CD4-positive, alpha-beta T cell treated with Interleukin-15 for 4 hours (primary cell): ENCODE data around the gene GRPEL1.
"Not testable (repeated sequence)": the region's sequence is repeated elsewhere in the genome, so short reads cannot be mapped to it uniquely, and the experiment has no call there.

Experiments used
- DNase-seq: peaks from one replicate; pipeline ENCODE4 v3.0.0-alpha.2; 2020; ENCODE audit warnings: low spot score

GRPEL1 gene

DNA sequence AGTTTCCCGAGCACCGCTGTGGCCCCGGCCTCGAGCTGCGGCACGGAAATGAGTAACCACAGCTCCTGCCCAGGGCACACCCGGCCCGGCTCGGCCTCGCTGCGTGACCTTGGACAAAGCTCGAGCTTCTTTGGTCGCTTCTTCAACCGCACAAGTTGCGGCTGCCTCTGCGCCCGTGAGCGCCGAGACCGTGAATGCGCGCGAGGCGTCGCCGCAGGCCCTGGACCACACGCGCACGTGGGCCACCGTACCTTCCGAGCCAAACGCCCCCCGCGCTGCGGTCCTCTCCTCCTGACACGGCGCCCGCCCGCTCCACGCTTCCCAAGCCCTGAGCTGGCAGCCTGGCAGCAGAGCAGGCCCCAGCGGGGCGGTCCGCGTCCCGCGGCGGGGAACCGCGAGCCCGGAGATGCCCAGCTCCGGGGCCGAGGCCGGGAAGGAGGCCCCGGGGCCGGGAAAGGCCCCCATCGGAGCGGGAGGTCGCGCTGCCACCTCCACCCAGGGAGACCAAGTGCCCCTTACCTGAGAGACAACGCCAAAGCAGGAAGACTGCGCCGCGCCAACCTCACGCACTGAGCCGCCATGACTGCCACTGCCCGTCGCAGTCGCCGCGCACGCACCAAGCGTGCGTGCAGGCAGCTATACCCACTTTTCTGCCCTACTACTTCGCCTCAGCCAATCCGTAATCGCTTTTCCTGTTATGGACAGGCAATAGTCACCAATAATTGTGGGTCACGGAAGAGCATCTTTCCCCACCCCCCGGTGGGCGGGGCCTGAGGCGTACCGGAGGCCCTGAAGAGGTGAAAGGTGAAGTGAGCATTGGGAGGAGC, at the start of gene GRPEL1:
TSS of gene GRPEL1 (minus strand) at position 613 of the 827 bp plus-strand sequence. CDS start at position 581, 32 bp downstream.
- DNase-seq, result peak; percentile 100

DNA sequence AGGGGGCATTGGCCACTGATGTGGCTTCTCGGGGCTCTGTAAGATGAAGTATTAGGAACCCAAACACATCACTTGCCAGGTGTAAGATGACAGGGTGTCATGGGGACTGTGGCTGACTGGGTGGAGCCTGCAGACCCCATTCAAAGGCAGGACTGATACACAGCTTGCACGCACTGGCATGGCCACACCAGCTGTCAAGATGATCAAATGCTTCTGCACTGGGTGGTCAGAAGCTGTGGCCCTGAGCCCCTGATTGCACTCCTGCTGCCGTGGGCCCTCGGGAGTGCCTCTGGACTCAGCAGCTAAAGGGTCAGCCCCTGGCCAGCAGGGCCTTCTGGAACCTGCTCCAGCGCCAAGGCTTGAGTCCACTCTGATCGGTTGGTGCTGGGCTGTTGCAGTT, 48.8 kb upstream of the GRPEL1 start:
- no peak for DNase-seq

DNA sequence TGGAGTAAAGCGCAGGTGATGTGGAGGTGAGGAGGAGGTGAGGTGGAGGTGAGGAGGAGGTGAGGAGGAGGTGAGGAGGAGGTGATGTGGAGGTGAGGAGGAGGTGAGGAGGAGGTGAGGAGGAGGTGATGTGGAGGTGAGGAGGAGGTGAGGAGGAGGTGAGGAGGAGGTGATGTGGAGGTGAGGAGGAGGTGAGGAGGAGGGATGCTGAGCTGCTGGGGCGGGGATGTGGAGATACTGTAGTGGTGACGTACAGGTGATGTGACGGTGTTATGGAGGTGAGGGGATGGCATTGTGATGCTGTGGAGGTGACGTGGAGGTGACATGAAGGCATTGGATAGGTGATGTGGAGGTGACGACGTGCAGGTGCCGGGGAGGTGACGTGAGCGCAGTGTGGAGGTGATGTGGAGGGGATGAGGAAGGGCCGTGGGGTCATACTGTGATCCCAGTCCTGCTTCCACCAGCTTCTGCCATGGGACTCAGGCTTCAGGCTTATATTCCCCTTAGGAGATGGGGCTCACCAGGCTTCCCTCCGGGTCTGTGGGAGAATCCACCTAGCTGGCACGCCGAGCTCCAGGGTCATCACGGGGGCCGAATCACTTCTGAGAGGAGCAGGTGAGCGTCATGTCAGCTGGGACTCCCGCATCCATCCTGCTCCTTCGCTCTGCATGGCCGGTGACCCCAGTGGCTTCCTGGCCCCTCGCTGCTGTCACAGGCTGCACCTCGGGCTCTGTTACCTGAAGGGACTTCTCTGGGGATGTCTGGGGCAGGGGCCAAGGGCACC, 47.9 kb upstream of the GRPEL1 start:
- DNase-seq, result no peak

DNA sequence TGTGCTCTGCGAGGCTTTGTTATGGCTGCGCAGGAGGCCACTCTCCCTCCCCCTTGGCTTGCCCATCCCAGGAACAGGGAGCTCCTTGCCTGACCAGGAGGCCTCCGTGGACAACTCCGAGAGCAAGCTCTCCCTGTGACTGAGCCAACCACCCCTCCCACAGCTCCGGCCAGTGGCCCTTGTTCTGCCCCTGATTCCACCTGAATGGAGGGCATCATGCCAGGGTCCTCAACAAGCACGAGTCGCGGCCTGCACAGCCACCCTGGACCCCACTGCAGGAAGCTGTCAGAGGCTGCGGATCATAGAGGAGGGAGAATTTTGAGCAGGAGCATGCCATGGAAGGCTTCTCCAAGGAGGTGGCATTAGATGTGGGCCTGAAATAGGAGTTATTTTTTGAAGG, 44.8 kb upstream of the GRPEL1 start:
- no peak for DNase-seq

DNA sequence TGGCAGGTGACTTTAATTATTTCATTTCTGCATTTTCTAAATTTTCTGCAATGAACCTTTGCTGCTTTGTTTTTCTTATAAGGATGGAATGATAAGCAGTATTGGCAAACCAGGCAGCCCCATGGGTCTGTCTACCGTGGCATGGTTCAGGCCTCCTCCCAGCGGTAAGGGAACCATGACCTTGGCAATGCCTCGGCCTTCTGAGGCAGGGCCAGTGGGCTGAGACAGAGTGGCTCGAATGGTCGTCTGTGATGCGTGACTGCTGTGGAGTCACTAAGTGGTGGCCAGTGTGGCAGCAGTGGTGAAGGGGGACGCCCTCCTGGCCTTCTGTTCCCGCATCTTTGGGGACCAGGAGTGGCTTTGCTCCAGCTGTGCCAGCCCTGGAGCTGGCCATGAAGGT, 43.6 kb upstream of the GRPEL1 start:
- no peak for DNase-seq

DNA sequence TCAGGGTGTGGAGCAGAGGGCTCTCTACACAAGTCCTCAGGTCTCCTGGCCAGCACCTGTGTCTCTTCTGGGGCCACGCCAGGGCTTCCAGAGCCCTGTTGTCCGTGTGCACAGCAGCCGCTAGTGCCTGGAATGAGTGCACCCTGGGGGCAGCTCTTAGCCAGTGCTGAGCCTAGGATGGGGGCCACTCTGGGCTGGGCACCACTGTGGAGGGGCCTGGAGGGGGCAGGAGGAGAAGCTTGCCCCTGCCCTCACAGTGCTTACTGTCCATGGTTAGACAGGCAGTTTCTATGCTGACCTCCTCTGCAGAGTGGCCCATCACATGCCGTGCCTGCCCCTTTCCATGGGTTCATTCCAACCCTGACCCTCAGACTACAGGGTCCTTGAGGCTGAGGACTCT, 42.7 kb upstream of the GRPEL1 start:
- no peak for DNase-seq

DNA sequence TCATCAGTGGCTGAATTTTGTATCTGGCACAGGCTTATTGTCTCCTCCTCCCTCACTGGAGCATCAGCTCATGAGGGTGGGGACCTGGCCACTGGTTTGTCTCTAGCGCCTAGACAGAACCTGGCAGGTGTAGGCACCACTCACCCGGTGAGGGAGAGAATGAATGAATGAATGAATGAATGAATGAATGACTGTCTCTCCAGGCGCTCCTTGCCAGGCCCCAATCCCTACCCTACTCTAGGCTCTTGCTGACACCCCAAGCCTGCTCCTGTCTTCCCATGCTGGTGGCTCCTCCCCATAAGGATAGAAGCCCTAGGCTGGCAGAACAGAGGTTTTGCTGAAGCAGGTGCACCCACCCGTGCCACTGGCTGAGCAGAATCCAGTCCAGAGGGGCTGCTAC, 41.3 kb upstream of the GRPEL1 start:
- no peak for DNase-seq

DNA sequence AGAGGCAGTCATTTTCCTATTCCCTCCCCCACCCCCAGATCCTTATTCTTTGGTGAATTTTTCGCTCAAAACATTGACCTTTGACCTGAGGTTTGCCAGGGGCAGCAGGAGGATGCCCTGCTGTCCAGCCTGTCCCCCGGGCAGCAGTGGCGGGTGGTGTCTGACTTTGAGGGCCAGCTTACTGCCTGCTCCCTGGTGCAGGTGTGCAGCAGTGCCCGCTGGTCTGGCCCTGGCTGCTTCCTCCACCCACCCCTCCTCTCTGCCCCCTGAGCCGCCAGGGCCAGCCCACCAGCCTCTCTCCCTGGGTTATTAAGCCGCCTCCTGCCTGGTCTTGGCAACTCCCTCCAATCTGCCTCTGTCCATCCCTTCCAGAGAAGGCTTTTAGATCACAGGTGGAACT, 40.8 kb upstream of the GRPEL1 start:
- no peak for DNase-seq

DNA sequence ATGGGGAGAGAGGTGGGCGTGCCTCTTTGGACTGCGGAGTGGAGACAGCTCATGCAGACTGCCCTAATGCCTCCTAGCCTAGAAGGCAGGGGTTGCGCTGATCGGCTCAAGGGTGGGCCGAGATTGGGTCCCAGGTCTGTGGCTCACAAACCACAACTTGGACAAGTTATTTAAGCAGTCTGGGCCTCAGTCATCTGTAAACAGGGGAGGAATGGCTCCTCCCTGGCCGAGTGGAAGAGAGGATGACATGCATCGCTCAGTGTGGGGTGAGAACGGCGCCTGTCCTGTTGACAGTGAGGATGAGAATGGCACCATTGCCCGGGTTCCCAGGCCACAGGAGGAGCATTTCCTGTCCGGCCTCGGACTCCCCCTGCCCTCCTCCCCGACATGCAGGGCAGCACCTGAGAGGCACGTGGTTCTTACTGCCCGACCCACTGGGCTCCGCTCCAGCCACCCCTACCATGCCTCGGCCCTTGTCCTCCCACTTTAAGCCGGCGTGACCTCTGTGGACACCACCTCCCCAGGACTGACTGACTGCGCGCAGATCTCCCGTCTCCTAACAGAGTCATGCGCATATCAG, 40.3 kb upstream of the GRPEL1 start:
- DNase-seq, result no peak

DNA sequence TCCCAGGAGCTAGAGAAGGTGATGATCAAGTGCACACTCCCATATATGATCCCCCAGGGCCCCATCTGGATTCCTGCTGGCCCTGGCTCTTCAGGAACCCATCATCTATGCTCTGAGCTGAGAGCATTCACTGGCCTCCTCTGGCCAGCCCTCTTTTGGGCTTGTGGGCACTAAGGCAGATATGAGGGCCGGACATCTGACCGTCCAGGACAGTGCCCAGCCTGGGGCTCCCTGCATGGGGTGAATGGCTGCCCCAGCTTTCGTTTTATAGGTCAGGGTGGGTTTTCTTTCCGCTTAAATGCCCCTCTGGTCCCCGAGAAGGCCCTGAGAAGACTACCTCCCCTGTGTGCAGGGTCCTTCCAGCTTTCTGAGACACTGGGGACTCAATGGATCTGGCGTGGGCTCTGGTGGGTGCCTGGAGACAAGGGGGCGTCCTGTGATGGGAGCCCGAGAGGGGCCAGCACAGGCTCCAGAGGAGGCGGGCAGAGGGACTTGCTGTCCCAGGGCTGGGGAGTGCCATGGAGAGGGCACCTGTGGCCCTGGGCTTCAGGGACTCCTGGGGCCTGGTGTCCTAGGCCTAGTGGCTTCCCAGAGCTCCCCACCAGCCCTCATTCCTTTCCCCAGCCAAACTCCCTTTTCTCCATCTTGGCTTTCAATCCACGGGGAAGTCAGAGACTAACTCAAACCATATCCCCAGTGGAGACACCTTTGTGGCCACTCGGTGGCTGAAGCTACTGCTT, 39.5 kb upstream of the GRPEL1 start:
- no peak for DNase-seq

DNA sequence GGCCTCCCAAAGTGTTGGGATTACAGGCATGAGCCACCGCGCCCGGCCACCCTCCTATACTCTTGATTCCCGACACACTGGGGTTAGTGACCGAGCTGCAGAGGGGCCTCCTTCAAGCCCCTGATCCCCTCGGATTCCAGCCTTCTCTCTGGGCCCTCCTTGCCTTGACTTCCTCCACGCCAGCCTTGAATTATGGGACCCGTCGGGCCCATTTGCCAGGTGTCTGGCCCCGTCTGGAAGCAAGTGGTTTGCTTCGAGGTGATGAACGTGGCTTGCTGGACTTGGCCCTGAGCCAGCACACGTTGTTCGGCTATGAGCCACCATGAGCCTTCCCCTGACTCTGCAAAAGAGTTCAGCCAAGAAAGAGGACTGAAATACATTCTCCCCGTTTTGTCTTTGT, 37.4 kb upstream of the GRPEL1 start:
- DNase-seq, result no peak

DNA sequence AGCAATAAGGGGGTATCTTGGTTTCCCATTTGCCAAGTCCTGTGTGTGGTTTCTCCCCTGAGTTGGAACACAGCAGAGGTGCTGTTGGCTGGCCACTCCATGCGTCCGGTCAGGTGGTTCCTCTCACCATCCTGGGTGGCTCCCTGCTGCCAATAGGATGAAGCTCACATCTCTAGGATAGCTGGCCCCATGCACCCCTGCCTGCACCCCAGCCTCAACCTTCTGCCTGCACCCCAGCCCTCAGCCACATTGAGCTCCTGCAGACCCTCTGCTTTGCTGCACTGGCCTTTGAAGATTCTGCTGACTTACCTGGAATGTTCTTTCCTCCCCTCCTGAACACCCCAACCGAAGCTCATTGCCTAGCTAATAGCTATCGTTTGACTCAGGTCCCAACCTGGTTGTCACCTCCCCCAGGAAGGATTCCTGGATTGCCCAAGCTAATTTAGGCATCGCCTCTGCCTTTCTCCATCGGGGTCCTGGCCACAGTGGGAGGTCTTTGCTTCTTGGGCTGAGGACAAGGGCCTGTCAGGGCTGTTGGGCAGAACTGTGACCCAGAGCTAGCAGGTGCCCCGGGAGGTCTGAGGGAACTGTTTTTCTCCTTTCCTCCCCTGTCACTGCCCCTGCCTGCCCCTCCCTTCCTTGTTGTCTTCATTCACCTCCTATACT, 36.6 kb upstream of the GRPEL1 start:
- DNase-seq, result no peak

DNA sequence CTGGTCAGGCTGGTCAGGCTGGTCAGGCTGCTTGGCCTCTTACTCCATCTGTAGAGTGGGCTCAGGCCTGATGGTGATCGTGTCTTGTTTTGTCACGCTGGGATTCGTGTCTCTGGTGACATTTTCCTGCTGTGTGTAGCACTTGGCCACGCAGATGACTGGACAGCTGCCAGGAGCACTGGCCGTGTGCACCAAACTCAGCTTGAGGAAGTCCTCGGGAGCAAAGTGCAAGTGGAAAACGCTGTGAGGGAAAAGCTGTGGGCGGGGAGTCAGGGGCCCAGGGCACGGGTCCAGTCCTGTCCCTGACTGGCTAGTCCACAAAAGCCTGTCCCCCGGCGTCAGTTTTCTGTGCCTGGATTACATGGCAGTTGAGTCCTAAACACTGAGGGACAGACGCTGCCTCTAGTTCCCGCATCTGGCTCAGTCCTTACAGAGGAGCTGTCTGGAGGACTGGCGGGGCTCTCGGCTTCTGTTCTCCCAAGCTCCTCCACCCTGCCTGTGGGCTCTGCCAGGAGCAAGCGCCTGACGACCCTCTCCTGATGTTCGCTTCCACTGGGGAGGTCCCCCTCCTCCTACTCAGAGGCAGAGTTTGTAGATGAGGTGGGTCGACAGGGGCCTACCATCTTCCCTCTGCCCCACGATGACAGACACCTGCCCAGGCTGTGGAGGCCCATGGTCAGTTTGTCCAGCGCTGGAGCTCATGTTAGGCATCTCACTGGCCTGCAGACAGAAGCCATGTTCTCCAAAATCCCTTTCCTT, 35.9 kb upstream of the GRPEL1 start:
- no peak for DNase-seq

DNA sequence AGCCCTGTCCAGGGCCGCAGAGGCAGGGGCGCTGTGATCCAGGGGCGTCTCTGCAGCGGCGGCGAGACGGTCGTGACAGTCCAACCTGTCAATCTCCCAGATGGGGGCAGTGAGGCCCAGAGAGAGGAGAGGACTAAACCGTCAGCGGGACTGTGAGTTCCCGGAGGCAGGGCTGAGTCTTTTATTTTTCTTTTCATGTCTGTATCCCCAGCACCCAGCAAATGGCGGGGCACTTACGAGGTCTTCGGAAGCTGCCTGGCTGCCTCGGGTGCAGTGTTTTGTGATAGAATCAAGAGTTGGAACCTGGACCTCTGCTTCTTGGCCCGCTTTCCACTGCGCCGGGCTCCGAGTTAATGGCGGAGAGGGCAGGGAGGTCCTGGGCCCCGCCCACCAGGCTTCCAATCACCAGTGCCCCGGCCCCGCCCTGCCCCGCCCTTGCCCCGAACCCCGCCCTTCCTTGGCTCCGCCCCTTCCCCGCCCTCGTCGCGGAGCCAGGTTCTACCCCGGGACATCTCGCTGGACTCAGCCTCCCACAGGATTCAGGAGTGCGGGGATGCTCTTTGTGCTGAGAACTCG, 35.3 kb upstream of the GRPEL1 start:
- peak; percentile 76 for DNase-seq

DNA sequence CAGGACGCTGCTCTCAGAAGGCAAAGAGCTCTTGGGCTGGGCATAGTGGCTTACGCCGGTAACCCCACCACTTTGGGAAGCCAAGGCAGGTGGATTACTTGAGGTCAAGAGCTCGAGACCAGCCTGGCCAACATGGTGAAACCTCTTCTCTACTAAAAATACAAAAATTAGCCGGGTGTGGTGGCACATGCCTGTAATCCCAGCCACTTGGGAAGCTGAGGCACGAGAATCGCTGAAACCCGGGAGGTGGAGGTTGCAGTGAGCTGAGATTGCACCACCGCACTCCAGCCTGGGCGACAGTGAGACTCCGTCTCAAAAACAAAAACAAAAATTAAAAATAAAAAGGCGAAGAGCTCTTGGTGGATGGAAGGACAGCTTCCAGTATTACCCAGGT, 34.6 kb upstream of the GRPEL1 start:
- DNase-seq, result not testable (repeated sequence)

DNA sequence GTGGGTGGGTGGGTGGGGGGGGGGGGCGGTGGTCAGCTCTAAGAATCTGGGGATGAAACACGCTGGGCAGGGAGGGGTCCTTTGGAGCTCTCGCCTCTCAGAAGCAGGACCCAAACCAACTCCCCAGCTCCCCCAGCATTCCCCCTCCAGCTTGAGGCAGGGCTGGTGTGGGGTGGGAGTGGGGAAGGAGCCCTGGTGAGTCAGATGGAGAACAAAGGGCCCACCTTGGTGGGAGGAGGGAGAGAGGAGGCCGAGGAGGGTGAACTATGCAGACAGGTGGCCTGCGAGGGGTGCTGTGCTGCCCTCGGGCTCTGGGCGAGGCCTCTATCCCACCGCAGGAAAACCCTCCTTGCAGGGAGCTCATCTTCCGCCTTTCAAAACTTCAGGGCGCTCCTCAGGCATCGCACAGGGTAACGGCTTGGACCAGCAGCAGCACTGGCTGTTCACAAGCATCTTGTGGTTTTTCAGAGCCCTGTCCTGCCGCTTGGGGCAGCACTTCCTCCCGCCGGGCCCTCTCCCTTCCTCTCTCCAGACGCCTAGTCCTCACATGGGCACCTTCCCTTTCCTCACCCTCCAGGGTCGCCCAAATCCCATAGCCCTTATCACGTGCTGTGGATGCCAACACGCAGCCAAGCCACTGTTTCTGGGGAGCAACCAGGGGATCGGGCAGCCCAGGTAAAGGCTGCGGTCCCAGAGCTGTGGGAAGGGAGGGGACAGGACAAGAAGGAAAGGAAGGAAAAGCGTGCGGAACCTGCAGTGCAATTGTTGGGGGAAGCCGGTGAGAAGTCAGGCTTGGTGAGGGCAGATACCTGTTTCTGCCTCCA, 34.0 kb upstream of the GRPEL1 start:
- DNase-seq, result peak; percentile 52

DNA sequence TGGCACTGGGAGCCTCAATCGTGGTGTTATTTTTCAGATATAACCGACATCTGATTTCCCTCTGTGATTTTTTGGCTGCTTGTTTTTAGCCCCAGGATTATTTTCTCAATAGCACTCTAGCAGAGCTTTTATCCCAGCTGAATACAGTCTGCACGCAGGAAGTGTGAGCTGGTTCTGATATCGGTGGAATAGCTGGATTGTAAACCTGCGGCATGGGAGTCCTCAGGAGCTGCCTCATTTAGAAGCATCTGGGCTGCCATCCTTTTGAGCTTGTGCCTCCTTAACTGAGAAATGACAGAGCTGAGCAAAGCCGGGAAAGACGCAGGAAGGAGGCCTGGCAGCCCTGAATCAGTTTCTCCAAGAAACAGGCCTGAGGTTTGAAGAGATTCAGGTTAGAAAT, 28.4 kb upstream of the GRPEL1 start:
- no peak for DNase-seq

DNA sequence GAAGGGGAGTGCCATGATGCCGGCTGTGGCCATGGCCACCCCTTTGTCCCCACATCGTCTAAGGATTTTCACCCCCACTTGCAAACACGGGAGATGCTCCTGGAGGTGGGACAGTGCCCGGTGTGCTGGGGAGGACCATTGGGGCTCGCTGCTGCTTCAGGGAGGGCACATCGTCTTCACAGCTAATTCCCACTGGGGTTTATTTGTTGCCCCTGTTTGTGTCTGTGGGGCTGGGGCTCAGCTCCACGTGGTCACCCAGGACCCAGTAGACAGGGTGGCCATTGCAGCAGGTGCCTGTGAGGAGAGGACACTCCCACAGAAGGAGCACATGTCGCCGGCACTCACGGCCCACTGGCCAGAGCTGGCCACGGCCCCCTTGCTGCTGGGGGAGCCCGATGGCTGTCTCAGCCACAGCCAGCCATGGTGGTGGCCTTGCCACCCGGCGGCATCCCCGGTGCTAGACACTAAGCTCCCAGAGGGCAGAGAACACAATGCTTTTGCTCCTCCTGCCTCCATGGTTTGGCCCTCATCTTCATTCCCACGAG, 27.8 kb upstream of the GRPEL1 start:
- DNase-seq, result no peak

DNA sequence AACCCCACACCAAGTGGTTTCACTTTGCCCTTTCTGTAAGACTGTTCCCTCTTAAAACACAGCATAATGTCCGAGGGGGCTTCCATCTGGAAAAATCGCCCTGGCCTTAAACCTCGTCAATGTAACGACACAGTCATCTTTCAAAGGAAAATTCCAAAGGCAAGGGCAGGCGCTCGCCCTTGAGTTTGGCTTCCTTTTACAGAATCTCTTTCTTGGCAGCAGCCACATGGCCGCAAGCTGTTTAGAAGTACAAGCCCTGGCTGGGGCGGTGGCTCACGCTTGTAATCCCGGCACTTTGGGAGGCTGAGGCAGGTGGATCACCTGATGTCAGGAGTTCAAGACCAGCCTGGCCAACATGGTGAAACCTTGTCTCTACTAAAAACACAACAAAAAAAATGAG, 27.1 kb upstream of the GRPEL1 start:
- no peak for DNase-seq

DNA sequence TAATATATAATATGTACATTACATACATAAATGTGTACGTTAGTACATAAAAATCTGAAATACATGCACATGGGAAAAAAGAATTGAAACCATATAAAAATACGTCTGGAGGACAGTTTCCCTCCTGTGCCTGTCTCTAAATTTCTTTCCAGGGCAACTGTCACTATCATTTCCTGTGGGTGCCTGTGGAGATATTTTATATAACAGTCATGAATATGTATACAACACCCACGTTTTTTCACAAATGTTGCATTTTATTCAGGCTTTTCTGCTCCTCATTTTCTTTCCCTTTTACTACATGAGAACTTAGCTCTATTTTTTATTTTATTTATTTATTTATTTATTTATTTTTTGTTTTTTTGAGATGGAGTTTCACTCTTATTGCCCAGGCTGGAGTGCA, 24.2 kb upstream of the GRPEL1 start:
- DNase-seq, result no peak
